ENCODE measurements around the gene RBM47.

RBM47 gene

DNA sequence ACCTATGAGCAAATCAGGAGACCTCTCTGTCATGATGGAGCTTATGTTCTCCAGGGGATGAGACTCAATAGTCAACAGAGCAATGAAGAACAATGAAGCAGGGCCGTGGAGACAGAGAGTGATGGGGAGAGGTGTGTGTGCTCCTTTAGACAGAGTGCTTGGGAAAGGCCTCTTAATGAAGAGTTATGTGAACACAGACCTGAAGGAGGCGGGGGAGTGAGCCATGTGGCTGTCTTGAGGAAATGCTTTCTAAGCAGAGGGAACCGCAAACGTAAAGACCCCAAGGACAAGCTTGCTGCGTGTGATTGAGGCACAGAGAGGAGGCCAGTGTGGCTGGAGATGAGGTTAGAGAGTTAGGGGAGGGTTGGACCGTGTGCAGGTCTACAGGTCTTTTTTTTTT is 241.4 kb downstream of the RBM47 start:
- no peaks in the 10 kb centered on the region for H3K4me1 ChIP-seq (ENCODE audit: control insufficient read depth, insufficient read depth, low read length)
- no peak overlapping the region for H3K9ac ChIP-seq (ENCODE audit: low read length)
- H3K27ac ChIP-seq (ENCODE audit: low read depth, low read length): no peak overlapping the region
- no peak overlapping the region for H3K4me3 ChIP-seq (ENCODE audit: low read depth, low read length)
- no peaks in the 10 kb centered on the region for H3K9me3 ChIP-seq (ENCODE audit: control insufficient read depth, insufficient read depth, low read depth, low read length)
- no peaks in the 10 kb centered on the region for H3K27me3 ChIP-seq (ENCODE audit: control insufficient read depth, insufficient read depth, low read length)
- no peaks in the 10 kb centered on the region for H3K36me3 ChIP-seq (ENCODE audit: control insufficient read depth, insufficient read depth, low read length)

DNA sequence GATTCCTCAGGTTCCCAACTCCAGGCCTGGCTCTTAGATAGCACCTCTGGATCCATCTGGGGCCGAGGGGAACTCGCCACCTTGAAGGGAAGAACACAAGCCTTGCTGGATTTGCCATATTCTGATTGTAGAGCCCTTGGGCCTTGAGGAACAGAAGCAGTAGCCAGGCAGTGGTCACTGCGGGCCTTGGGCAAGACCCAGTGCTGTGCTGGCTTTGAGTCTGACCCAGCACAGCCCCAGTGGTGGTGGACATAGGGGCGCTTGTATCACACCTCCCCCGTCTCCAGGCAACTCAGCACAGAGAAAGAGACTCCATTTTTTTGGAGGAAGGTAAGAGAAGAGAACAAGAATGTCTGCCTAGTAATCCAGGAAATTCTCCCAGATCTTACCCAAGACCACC is 249.0 kb downstream of the RBM47 start:
- H3K36me3 ChIP-seq (ENCODE audit: control insufficient read depth, insufficient read depth, low read length): no peaks in the 10 kb centered on the region
- H3K4me1 ChIP-seq (ENCODE audit: control insufficient read depth, insufficient read depth, low read length): peaks cover 10% of the 10 kb centered on the region
- H3K27me3 ChIP-seq (ENCODE audit: control insufficient read depth, insufficient read depth, low read length): no peaks in the 10 kb centered on the region
- H3K9ac ChIP-seq (ENCODE audit: low read length): no peak overlapping the region
- H3K4me3 ChIP-seq (ENCODE audit: low read depth, low read length): no peak overlapping the region
- no peak overlapping the region for H3K27ac ChIP-seq (ENCODE audit: low read depth, low read length)
- H3K9me3 ChIP-seq (ENCODE audit: control insufficient read depth, insufficient read depth, low read depth, low read length): no peaks in the 10 kb centered on the region

DNA sequence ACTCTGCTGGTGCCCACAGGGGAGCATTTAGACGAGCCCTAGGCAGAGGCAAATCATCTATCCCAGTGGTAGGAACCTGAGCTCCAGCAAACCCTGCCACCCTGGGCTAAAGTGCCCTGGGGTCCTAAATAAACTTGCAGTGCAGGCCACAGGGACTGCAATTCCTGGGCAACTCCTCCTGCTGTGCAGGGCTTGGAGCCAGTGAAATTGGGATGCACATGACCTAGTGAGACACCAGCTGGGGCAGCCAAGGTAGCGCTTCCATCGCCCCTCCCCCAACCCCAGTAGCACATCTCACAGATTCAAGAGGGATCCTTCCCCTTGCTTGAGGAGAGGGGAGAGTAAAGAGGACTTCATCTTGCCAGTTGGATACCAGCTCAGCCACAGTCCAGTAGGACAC is 250.4 kb downstream of the RBM47 start:
- Histone ChIP-seq H3K4me1 (ENCODE audit: control insufficient read depth, insufficient read depth, low read length) (peaks cover 10% of the 10 kb centered on the region), H3K27ac (ENCODE audit: low read depth, low read length) (no peak overlapping the region), H3K9ac (ENCODE audit: low read length) (no peak overlapping the region), H3K9me3 (ENCODE audit: control insufficient read depth, insufficient read depth, low read depth, low read length) (no peaks in the 10 kb centered on the region), H3K27me3 (ENCODE audit: control insufficient read depth, insufficient read depth, low read length) (no peaks in the 10 kb centered on the region), H3K4me3 (ENCODE audit: low read depth, low read length) (no peak overlapping the region), H3K36me3 (ENCODE audit: control insufficient read depth, insufficient read depth, low read length) (no peaks in the 10 kb centered on the region)

DNA sequence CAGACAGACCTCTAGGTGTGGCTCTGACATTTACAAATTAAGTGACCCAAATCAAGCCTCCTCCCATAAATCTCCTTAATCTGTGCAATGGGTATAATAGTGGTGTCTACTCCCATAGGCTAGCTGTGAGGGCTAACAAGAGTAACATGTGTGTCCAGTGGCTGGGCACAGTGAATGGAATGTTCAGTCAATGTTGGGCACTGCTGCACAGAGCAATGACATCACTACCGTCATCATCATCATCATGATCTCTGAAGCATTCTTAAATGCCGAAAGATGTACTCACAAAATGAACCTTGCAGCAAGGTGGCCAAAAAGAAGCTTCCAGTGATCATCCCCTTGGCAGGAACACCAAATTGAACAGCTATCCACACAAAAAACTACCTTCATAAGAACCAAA is 251.0 kb downstream of the RBM47 start:
- Histone ChIP-seq H3K36me3 (ENCODE audit: control insufficient read depth, insufficient read depth, low read length) (no peaks in the 10 kb centered on the region), H3K27me3 (ENCODE audit: control insufficient read depth, insufficient read depth, low read length) (no peaks in the 10 kb centered on the region), H3K9me3 (ENCODE audit: control insufficient read depth, insufficient read depth, low read depth, low read length) (no peaks in the 10 kb centered on the region), H3K9ac (ENCODE audit: low read length) (no peak overlapping the region), H3K4me3 (ENCODE audit: low read depth, low read length) (no peak overlapping the region), H3K4me1 (ENCODE audit: control insufficient read depth, insufficient read depth, low read length) (peaks cover 10% of the 10 kb centered on the region), H3K27ac (ENCODE audit: low read depth, low read length) (no peak overlapping the region)

DNA sequence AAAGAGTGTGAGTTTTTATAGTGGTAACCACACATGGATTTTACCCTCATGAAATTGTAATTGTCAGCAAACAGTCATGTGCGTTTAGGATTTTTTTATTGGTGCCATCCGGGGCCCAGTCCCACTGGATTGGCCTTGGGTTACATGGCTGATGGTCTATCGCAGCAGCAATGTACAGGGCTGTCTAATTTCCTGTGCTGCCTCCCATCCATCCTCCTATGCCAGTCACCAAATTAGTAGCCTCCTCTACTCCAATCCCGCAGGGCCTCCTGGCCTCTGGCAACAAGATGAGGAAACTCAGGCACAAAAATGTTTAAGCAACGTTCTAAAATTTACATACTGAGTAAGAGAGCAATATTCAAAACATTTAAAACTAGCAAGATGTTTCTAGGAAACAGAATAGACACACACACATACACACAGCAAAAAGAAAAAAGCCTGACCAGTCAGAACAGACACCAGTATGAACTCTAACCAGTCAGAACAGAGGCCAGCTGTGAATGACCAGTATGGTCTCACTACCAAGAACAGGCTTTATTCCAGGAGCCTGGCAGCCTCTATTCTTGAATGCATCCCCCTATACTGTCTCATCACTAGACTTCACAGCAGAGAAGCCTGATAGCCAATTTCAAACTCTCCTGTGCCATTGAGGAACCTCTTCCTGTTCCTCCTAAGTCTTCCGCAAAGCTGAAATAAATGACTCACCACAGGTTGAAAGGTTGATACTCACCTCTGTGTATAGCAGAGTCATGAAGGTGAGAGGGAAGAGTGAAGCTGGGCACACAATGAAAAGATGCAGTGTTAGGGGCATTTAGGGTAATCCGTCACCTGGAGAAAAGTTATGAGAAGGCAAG is 251.9 kb downstream of the RBM47 start:
- no peak overlapping the region for H3K4me3 ChIP-seq (ENCODE audit: low read depth, low read length)

DNA sequence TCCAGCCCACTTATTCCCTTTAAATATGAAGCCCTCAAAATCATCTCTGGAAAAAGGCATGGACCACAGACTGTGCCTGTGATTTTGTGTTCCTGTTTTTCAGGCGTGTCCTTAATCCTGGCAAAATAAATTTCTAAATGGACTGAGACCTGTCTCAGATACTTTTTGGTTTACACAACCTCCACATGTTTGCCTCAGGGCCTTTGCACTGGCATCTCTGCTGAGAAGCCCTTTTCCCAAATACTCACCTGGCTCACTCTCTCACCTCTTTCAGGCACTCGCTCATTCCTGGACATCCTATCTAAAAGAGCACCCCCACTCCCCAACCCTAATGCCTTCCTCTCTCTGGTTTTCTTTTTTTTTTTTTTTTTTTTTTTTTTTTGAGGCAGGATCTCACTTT is 254.0 kb downstream of the RBM47 start:
- H3K4me3 ChIP-seq (ENCODE audit: low read depth, low read length): no peak overlapping the region
- no peak overlapping the region for H3K9ac ChIP-seq (ENCODE audit: low read length)
- H3K27me3 ChIP-seq (ENCODE audit: control insufficient read depth, insufficient read depth, low read length): no peaks in the 10 kb centered on the region
- no peaks in the 10 kb centered on the region for H3K9me3 ChIP-seq (ENCODE audit: control insufficient read depth, insufficient read depth, low read depth, low read length)
- no peaks in the 10 kb centered on the region for H3K36me3 ChIP-seq (ENCODE audit: control insufficient read depth, insufficient read depth, low read length)
- H3K4me1 ChIP-seq (ENCODE audit: control insufficient read depth, insufficient read depth, low read length): peaks cover 10% of the 10 kb centered on the region
- H3K27ac ChIP-seq (ENCODE audit: low read depth, low read length): no peak overlapping the region

More for the DNA sequence above, 251.9 kb downstream of the RBM47 start:
- Histone ChIP-seq H3K36me3 (ENCODE audit: control insufficient read depth, insufficient read depth, low read length) (no peaks in the 10 kb centered on the region), H3K27ac (ENCODE audit: low read depth, low read length) (no peak overlapping the region), H3K9me3 (ENCODE audit: control insufficient read depth, insufficient read depth, low read depth, low read length) (no peaks in the 10 kb centered on the region), H3K9ac (ENCODE audit: low read length) (no peak overlapping the region), H3K27me3 (ENCODE audit: control insufficient read depth, insufficient read depth, low read length) (no peaks in the 10 kb centered on the region), H3K4me1 (ENCODE audit: control insufficient read depth, insufficient read depth, low read length) (peaks cover 10% of the 10 kb centered on the region)

DNA sequence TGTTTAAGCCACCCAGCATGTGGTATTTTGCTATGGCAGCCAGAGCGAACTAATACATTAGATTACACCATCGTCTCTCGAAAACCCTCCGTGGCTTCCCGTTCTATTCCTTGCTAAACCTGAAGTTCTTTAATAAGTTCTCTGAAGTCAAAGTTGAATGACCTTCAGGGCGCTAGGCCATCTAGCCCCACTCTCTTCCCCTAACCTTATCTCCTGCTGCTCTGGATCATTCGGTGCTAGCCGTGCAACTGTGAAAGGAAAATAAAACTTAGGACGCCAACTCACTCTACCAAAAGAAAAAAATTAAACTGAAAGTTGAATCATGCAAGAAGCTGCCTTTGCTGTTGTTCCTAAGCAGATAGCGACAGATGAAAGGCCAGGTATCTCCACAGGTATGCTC is 254.6 kb downstream of the RBM47 start:
- peaks cover 10% of the 10 kb centered on the region for H3K4me1 ChIP-seq (ENCODE audit: control insufficient read depth, insufficient read depth, low read length)
- H3K27me3 ChIP-seq (ENCODE audit: control insufficient read depth, insufficient read depth, low read length): no peaks in the 10 kb centered on the region
- H3K36me3 ChIP-seq (ENCODE audit: control insufficient read depth, insufficient read depth, low read length): no peaks in the 10 kb centered on the region
- no peak overlapping the region for H3K27ac ChIP-seq (ENCODE audit: low read depth, low read length)
- no peaks in the 10 kb centered on the region for H3K9me3 ChIP-seq (ENCODE audit: control insufficient read depth, insufficient read depth, low read depth, low read length)
- H3K4me3 ChIP-seq (ENCODE audit: low read depth, low read length): no peak overlapping the region
- no peak overlapping the region for H3K9ac ChIP-seq (ENCODE audit: low read length)

DNA sequence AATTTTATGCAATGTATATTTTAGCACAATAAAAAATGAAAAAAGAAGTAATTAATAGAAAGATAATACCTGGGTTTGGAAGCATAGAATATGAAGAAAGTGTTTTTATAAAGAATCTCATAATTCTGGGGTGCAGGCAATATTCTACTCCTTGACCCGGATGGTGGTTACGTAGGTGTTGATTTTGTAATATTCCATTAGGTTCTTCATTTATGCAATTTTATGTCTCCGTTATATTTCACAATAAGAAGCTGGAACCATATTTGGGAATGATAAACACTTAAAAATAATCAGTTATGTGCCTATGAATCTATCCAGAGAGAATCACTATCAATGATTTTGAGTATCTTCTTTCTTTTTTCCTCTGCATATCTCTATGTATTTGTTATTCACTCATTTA is 256.0 kb downstream of the RBM47 start:
- no peaks in the 10 kb centered on the region for H3K27me3 ChIP-seq (ENCODE audit: control insufficient read depth, insufficient read depth, low read length)
- no peaks in the 10 kb centered on the region for H3K9me3 ChIP-seq (ENCODE audit: control insufficient read depth, insufficient read depth, low read depth, low read length)
- no peak overlapping the region for H3K9ac ChIP-seq (ENCODE audit: low read length)
- no peak overlapping the region for H3K4me3 ChIP-seq (ENCODE audit: low read depth, low read length)
- no peaks in the 10 kb centered on the region for H3K4me1 ChIP-seq (ENCODE audit: control insufficient read depth, insufficient read depth, low read length)
- H3K36me3 ChIP-seq (ENCODE audit: control insufficient read depth, insufficient read depth, low read length): no peaks in the 10 kb centered on the region
- no peak overlapping the region for H3K27ac ChIP-seq (ENCODE audit: low read depth, low read length)

Measured in HUES6 (cell line).